ENCODE measurements around the gene GPRC5B. TPM values are rescaled to one million over a fixed set of nuclear protein-coding genes. Genes with fewer than 3 reads are reported as not detected.

The GPRC5B gene
- total RNA-seq, 1 donor from 2014 or later, result 59.3 TPM

- Mint-ChIP-seq H3K27ac (ENCODE audit: unreplicated experiment) (no peak overlapping the region), H3K27me3 (ENCODE audit: low read depth) (no peaks in the 10 kb centered on the region)
These were observed 26.2 kb downstream of the GPRC5B start for GRCh38 chr16:19858340-19859018.

DNA sequence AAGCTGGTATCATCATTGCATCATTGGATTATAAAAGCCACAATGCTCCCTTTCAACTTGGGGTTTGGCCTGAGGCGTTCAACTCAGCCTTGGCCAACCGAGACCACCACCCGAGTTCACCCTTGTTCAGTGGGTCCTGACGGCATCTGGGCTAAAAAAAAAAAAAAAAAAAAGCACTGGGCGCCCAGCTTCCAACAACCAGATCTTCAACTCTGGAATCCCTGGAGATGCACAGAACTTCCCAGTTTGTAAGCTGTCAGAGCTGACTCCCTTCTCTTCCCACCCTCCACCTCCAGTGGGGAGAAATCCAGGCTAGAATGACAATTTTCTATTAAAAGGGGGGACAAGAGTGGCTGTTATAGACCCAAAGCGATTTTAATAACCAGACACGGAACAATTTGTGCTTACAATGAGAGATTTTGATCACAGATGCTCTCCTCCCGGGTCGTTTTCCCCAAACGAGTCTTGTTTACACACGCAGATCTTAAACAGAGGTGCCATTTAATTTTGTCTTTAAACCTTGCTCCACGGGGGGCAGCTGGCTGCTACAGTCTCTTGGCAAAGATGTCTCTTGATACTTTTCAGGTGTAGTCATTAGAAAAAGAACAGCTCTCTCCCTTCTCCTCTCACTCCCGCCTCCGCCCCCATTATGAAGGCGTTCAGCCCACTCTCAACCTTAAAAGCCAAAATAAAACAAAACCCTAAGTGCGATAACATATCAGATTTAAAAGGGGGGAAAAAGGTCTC is 26.9 kb downstream of the GPRC5B start:
- Mint-ChIP-seq H3K9me3 (no peaks in the 10 kb centered on the region), H3K27me3 (ENCODE audit: low read depth) (no peaks in the 10 kb centered on the region), H3K4me3 (peak overlapping the region; percentile 44), H3K27ac (ENCODE audit: unreplicated experiment) (no peak overlapping the region), H3K36me3 (ENCODE audit: low read depth) (peaks cover 19% of the 10 kb centered on the region), H3K4me1 (peaks cover 74% of the 10 kb centered on the region)
- DNase-seq (ENCODE audit: low read depth, low spot score), result no peak
- TF ChIP-seq, protein P1, sequence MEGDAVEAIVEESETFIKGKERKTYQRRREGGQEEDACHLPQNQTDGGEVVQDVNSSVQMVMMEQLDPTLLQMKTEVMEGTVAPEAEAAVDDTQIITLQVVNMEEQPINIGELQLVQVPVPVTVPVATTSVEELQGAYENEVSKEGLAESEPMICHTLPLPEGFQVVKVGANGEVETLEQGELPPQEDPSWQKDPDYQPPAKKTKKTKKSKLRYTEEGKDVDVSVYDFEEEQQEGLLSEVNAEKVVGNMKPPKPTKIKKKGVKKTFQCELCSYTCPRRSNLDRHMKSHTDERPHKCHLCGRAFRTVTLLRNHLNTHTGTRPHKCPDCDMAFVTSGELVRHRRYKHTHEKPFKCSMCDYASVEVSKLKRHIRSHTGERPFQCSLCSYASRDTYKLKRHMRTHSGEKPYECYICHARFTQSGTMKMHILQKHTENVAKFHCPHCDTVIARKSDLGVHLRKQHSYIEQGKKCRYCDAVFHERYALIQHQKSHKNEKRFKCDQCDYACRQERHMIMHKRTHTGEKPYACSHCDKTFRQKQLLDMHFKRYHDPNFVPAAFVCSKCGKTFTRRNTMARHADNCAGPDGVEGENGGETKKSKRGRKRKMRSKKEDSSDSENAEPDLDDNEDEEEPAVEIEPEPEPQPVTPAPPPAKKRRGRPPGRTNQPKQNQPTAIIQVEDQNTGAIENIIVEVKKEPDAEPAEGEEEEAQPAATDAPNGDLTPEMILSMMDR (conservative IDR thresholded peaks at IDR 0.05), result no peak

More at GRCh38 chr16:19858340-19859018, 26.2 kb downstream of the GPRC5B start:
- DNase-seq (ENCODE audit: low read depth, low spot score), result no peak
- TF ChIP-seq, protein P1 (conservative IDR thresholded peaks at IDR 0.05), result no peak
- peaks cover 78% of the 10 kb centered on the region for H3K4me1 Mint-ChIP-seq
- peaks cover 19% of the 10 kb centered on the region for H3K36me3 Mint-ChIP-seq (ENCODE audit: low read depth)
- peak overlapping the region; percentile 84 for H3K4me3 Mint-ChIP-seq
- H3K9me3 Mint-ChIP-seq, result no peaks in the 10 kb centered on the region

GRCh38 chr16:19856120-19856519 is 28.5 kb downstream of the GPRC5B start:
- TF ChIP-seq, protein P1 (conservative IDR thresholded peaks at IDR 0.05), result no peak
- Mint-ChIP-seq H3K4me1 (peaks cover 72% of the 10 kb centered on the region), H3K4me3 (peak overlapping the region; percentile 11), H3K36me3 (ENCODE audit: low read depth) (peaks cover 19% of the 10 kb centered on the region), H3K27ac (ENCODE audit: unreplicated experiment) (no peak overlapping the region), H3K9me3 (no peaks in the 10 kb centered on the region), H3K27me3 (ENCODE audit: low read depth) (no peaks in the 10 kb centered on the region)
- no peak for DNase-seq (ENCODE audit: low read depth, low spot score)

GRCh38 chr16:19854543-19854876 is 30.1 kb downstream of the GPRC5B start:
- H3K4me3 Mint-ChIP-seq, result no peak overlapping the region
- H3K27me3 Mint-ChIP-seq (ENCODE audit: low read depth), result no peaks in the 10 kb centered on the region
- peaks cover 17% of the 10 kb centered on the region for H3K36me3 Mint-ChIP-seq (ENCODE audit: low read depth)
- H3K27ac Mint-ChIP-seq (ENCODE audit: unreplicated experiment), result no peak overlapping the region
- peaks cover 70% of the 10 kb centered on the region for H3K4me1 Mint-ChIP-seq
- no peaks in the 10 kb centered on the region for H3K9me3 Mint-ChIP-seq
- no peak for DNase-seq (ENCODE audit: low read depth, low spot score)
- TF ChIP-seq, protein P1 (conservative IDR thresholded peaks at IDR 0.05), result no peak

- TF ChIP-seq, protein P1 (conservative IDR thresholded peaks at IDR 0.05), result no peak
- no peak for DNase-seq (ENCODE audit: low read depth, low spot score)
- peaks cover 13% of the 10 kb centered on the region for H3K36me3 Mint-ChIP-seq (ENCODE audit: low read depth)
- H3K4me1 Mint-ChIP-seq, result peaks cover 64% of the 10 kb centered on the region
- H3K4me3 Mint-ChIP-seq, result no peak overlapping the region
- H3K9me3 Mint-ChIP-seq, result no peaks in the 10 kb centered on the region
- no peak overlapping the region for H3K27ac Mint-ChIP-seq (ENCODE audit: unreplicated experiment)
- no peaks in the 10 kb centered on the region for H3K27me3 Mint-ChIP-seq (ENCODE audit: low read depth)
These were observed 30.7 kb downstream of the GPRC5B start for GRCh38 chr16:19853742-19854542.
